Measurements from ENCODE around the gene PROK1.

DNA sequence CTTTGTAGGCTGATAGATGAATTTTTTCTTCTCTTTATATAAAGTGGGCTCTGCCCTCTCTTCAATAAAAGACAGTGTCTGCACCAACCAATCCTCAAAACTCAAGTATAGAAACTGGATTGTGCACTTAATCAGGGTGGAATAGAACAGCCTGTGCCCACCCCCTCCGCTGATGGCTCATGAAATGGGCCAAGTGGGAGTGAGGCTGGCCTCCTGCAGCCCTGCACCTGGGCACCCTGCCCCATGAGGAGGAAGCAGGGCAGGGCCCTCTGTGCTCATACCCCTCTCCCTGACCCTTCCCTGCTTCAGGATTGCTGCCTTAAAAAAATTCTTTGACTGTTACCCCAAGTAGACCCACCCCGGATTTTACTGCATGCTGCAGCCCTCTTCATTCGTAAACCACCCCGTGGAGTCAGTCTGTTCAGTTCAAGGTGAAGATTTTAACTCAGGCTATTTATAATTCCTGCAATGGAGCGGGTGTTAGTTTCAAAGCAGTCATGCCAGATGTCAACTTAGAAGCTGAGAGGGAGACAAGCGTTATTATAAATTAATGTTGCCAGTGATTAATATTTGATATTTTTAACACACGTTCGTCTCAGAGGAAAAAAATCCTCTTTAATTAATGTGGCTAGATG is 15.8 kb downstream of the PROK1 start:
- TF ChIP-seq GATA3 (IDR thresholded peaks at IDR 0.05; ENCODE audit: low read depth, low read length) (no peak), GATA2 (IDR thresholded peaks at IDR 0.05; ENCODE audit: low read depth, low read length) (no peak)

Data from SH-SY5Y (cell line).